HepG2 (cell line): ENCODE data around the gene PPP1R12A. TPM values are rescaled to one million over a fixed set of nuclear protein-coding genes. Genes with fewer than 3 reads are reported as not detected.
A peak's percentile ranks its signal among the peaks of the same experiment; 100 is the strongest.

Experiments used
- AKAP8 ChIP-seq: sonication (generic); formaldehyde crosslinking; IDR thresholded peaks from 2 replicates; pipeline ENCODE4 v1.5.1; 2020; ENCODE audit warnings: mild to moderate bottlenecking, missing genetic modification reagents
- GMEB2 ChIP-seq: IDR thresholded peaks from 2 replicates; pipeline ENCODE4 v1.6.1; 2016; ENCODE audit warnings: missing biosample characterization, missing genetic modification reagents, low read depth
- GRHL1 ChIP-seq: sonication (generic); formaldehyde crosslinking; conservative IDR thresholded peaks from 2 replicates; pipeline ENCODE4 v1.8.0; 2022; ENCODE audit warnings: missing genetic modification reagents
- MBNL3 ChIP-seq: fragments of 250-450 bp; sonication (Bioruptor Pico); conservative IDR thresholded peaks from 2 replicates; pipeline ENCODE4 v1.8.0; 2022; ENCODE audit warnings: mild to moderate bottlenecking, inconsistent platforms
- NFE2 ChIP-seq: sonication (generic); formaldehyde crosslinking; IDR thresholded peaks from 2 replicates; pipeline ENCODE4 v1.4.0; 2020; ENCODE audit warnings: missing genetic modification reagents
- NFYC ChIP-seq: IDR thresholded peaks from 2 replicates; pipeline ENCODE4 v1.6.1; 2016; ENCODE audit warnings: missing genetic modification reagents, missing compliant biosample characterization
- PHB2 ChIP-seq: fragments of 450-650 bp; IDR thresholded peaks from 2 replicates; pipeline ENCODE4 v1.6.1; 2018; ENCODE audit not compliant: partially characterized antibody
- POGK ChIP-seq: sonication (generic); formaldehyde crosslinking; conservative IDR thresholded peaks from 2 replicates; pipeline ENCODE4 v1.8.0; 2022; ENCODE audit warnings: mild to moderate bottlenecking, moderate library complexity, missing genetic modification reagents
- RARA ChIP-seq: IDR thresholded peaks from 2 replicates; pipeline ENCODE4 v1.6.1; 2016; ENCODE audit warnings: missing genetic modification reagents, missing compliant biosample characterization
- RFX1 ChIP-seq: fragments of 450-650 bp; IDR thresholded peaks from 2 replicates; pipeline ENCODE4 v1.6.1; 2017
- SIN3A ChIP-seq: IDR thresholded peaks from 2 replicates; pipeline ENCODE4 v1.6.1; 2011; ENCODE audit warnings: low read depth, mild to moderate bottlenecking, control low read depth, low read length, borderline replicate concordance
- SRY ChIP-seq: sonication (generic); formaldehyde crosslinking; IDR thresholded peaks from 2 replicates; pipeline ENCODE4 v1.8.0; 2022; ENCODE audit warnings: mild to moderate bottlenecking, missing genetic modification reagents
- THAP7 ChIP-seq: sonication (generic); formaldehyde crosslinking; IDR thresholded peaks from 2 replicates; pipeline ENCODE4 v1.8.1; 2023; ENCODE audit warnings: mild to moderate bottlenecking, missing genetic modification reagents
- ZNF274 ChIP-seq: sonication (generic); formaldehyde crosslinking; IDR thresholded peaks from 2 replicates; pipeline ENCODE4 v1.5.1; 2020; ENCODE audit warnings: mild to moderate bottlenecking, missing genetic modification reagents
- polyA plus RNA-seq, 8 experiments: library from polyadenylated mRNA; depleted of rRNA in 3 of 8; stranded (reverse) in 7 of 8; unstranded in 1 of 8; fragments of >200 nt; fragmentation: Illumina TruSeq in 4 of 8; extraction: Trizol in 4 of 8; gene quantifications; 2 replicates each; pipeline versions ENCODE4 v1.2.1 to v1.2.3, GENCODE V29; 2011 to 2016; ENCODE audit warnings: low read depth in 4 of 8, missing spikeins in 1 of 8, mixed read lengths in 1 of 8; ENCODE audit not compliant: insufficient read depth in 1 of 8
- total RNA-seq, 5 experiments: library from RNA; depleted of rRNA; stranded (reverse); fragments of >200 nt; fragmentation: Illumina TruSeq; extraction: Trizol; gene quantifications; 2 replicates each; pipeline ENCODE4 v1.2.3, GENCODE V29; 2016; ENCODE audit warnings: low read depth in 1 of 5
- TF ChIP-seq, protein P1 (sequence below): sonication (generic); formaldehyde crosslinking; IDR thresholded peaks from 2 replicates; pipeline ENCODE4 v1.4.0; 2020; ENCODE audit warnings: low read depth, missing genetic modification reagents

PPP1R12A gene
- total and polyA plus RNA-seq, 2 of the 13 experiments (the other 11 are each of a cell fraction or from before 2014, with no cell fraction given) = 23.8 to 50.0 TPM

DNA sequence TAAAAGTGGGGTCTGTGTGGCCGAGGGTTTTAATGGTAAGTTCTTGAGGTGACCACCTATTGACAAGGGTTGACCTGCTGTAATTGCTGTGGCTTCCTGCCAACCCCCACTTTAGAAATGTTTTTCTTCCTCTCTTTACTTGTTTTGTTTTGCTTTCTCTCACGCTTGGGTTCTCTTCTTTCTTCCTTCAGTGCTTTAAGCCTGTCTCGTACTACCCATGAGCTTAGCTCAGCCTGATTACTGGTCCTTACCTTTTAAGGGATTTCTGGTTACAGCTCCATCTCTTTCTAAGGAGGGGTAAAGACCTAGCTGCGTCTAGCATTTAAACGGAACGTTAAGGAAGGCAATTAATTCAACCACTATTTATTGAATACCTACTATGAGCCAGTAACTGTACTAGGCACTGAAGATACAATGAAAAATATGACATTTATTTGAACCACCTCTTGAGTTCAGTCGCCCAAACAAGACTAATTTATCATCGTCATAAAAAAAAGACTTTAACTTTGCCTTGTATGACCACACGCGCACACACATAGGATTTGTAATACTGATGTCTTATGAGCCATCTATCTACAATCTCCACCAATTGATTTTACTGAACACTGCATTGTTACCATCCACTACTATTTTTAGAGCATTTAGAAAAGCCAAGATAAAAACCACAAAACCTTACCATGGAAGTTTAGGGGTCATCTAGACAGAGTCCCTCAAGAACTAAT, 888 bp upstream of the PPP1R12A start (continued):
- no peak for TF ChIP-seq POGK (CRISPR knock-in tag)
- TF ChIP-seq GRHL1 = no peak
- TF ChIP-seq NFE2 = no peak
- TF ChIP-seq PHB2 = no peak
- TF ChIP-seq, protein P1, sequence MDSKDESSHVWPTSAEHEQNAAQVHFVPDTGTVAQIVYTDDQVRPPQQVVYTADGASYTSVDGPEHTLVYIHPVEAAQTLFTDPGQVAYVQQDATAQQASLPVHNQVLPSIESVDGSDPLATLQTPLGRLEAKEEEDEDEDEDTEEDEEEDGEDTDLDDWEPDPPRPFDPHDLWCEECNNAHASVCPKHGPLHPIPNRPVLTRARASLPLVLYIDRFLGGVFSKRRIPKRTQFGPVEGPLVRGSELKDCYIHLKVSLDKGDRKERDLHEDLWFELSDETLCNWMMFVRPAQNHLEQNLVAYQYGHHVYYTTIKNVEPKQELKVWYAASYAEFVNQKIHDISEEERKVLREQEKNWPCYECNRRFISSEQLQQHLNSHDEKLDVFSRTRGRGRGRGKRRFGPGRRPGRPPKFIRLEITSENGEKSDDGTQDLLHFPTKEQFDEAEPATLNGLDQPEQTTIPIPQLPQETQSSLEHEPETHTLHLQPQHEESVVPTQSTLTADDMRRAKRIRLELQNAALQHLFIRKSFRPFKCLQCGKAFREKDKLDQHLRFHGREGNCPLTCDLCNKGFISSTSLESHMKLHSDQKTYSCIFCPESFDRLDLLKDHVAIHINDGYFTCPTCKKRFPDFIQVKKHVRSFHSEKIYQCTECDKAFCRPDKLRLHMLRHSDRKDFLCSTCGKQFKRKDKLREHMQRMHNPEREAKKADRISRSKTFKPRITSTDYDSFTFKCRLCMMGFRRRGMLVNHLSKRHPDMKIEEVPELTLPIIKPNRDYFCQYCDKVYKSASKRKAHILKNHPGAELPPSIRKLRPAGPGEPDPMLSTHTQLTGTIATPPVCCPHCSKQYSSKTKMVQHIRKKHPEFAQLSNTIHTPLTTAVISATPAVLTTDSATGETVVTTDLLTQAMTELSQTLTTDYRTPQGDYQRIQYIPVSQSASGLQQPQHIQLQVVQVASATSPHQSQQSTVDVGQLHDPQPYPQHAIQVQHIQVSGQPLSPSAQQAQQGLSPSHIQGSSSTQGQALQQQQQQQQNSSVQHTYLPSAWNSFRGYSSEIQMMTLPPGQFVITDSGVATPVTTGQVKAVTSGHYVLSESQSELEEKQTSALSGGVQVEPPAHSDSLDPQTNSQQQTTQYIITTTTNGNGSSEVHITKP (CRISPR knock-in tag) = 0 out of 2 replicates have a peak, but pooled peaks have one; percentile 11
- 0 out of 2 replicates have a peak, but pooled peaks have one; percentile 7 for TF ChIP-seq SIN3A
- TF ChIP-seq RFX1 = no peak
- TF ChIP-seq AKAP8 (CRISPR knock-in tag) = no peak
- TF ChIP-seq MBNL3 (CRISPR knock-in tag) = no peak
- no peak for TF ChIP-seq ZNF274 (CRISPR knock-in tag)
- no peak for TF ChIP-seq SRY (CRISPR knock-in tag)
- no peak for TF ChIP-seq GMEB2 (CRISPR knock-in tag)
- no peak for TF ChIP-seq NFYC (CRISPR knock-in tag)
- no peak for TF ChIP-seq THAP7 (CRISPR knock-in tag)
- TF ChIP-seq RARA = no peak
